ENCODE results near the gene WNT4.
"Not testable (repeated sequence)": the region's sequence is repeated elsewhere in the genome, so short reads cannot be mapped to it uniquely, and the experiment has no call there.

WNT4 gene

GRCh38 chr1:22107126-22107525 lies 35.8 kb downstream of the WNT4 start:
- DNase-seq, result no peak

- DNase-seq, result peak in 1 of 2 donors; percentile 64
Measured at GRCh38 chr1:22105611-22106207, 37.2 kb downstream of the WNT4 start.

- no peak for DNase-seq
Measured at GRCh38 chr1:22104865-22105437, 37.9 kb downstream of the WNT4 start.

GRCh38 chr1:22104094-22104493 lies 38.8 kb downstream of the WNT4 start:
- no peak for DNase-seq

GRCh38 chr1:22102746-22103145 lies 40.2 kb downstream of the WNT4 start:
- DNase-seq, result no peak

- DNase-seq, result no peak
Measured at GRCh38 chr1:22101995-22102394, 40.9 kb downstream of the WNT4 start.

- DNase-seq, result no peak
Measured at GRCh38 chr1:22101199-22101598, 41.7 kb downstream of the WNT4 start.

- DNase-seq, result no peak
Measured at GRCh38 chr1:22100168-22100567, 42.7 kb downstream of the WNT4 start.

GRCh38 chr1:22098752-22099151 lies 44.1 kb downstream of the WNT4 start:
- DNase-seq, result no peak

GRCh38 chr1:22096463-22096862 lies 46.4 kb downstream of the WNT4 start:
- DNase-seq, result no peak

- DNase-seq, result no peak
Measured at GRCh38 chr1:22096036-22096435, 46.9 kb downstream of the WNT4 start.

GRCh38 chr1:22093513-22093912 lies 49.4 kb downstream of the WNT4 start:
- no peak for DNase-seq

- DNase-seq, result not testable (repeated sequence)
Measured at GRCh38 chr1:22092026-22092768, 50.7 kb downstream of the WNT4 start.

GRCh38 chr1:22090867-22091266 lies 52.0 kb downstream of the WNT4 start:
- DNase-seq, result no peak

- DNase-seq, result no peak
Measured at GRCh38 chr1:22089787-22090186, 53.1 kb downstream of the WNT4 start.

GRCh38 chr1:22089134-22089571 lies 53.7 kb downstream of the WNT4 start:
- no peak for DNase-seq

GRCh38 chr1:22088331-22088730 lies 54.6 kb downstream of the WNT4 start:
- DNase-seq, result no peak

- DNase-seq, result no peak
Measured at GRCh38 chr1:22080191-22080590, 62.7 kb downstream of the WNT4 start.

- no peak for DNase-seq
Measured at GRCh38 chr1:22078133-22078532, 64.8 kb downstream of the WNT4 start.

GRCh38 chr1:22077728-22078127 lies 65.2 kb downstream of the WNT4 start:
- DNase-seq, result no peak

GRCh38 chr1:22076346-22076745 lies 66.6 kb downstream of the WNT4 start:
- DNase-seq, result no peak

- DNase-seq, result no peak
Measured at GRCh38 chr1:22075718-22076117, 67.2 kb downstream of the WNT4 start.

- DNase-seq, result no peak
Measured at GRCh38 chr1:22074803-22075202, 68.1 kb downstream of the WNT4 start.

- no peak for DNase-seq
Measured at GRCh38 chr1:22071511-22071910, 71.4 kb downstream of the WNT4 start.
